ENCODE data around the gene SYNJ2.
A peak's percentile ranks its signal among the peaks of the same experiment; 100 is the strongest.
"Not testable (repeated sequence)": the region's sequence is repeated elsewhere in the genome, so short reads cannot be mapped to it uniquely, and the experiment has no call there.

Gene SYNJ2

DNA sequence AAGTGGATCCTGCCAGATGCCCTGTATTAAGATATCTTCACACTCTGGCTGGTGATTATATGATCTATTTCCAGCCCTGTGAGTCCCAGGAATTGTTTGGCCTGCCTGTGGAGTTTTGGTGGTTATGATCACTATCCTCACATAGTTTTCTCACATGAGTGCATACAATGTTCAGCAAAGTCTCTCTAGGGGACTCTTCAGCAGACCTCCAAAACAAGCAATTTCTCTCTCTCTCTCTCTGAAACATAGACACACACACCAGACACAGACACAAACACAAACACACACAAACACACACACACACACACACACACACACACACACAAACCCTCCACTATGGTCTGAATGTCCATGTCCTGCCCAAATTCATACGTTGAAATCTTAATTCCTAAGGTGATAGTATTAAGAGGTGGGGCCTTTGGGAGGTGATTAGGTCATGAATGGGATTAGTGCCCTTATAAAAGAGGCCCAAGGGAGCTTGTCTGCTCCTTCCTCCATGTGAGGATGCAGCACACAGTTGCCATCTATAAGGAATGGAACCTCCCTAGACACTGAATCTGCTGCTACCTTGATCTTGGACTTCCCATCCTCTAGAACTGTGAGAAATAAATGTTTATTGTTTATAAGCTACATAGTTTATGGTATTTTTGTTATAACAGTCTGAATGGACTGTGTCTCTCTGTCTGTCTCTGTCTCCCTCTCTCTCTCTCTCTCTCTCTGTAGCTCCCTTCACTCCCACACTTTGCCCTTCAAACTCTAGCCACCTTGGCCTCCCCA is 22.0 kb upstream of the SYNJ2 start:
- DNase-seq, result no peak

DNA sequence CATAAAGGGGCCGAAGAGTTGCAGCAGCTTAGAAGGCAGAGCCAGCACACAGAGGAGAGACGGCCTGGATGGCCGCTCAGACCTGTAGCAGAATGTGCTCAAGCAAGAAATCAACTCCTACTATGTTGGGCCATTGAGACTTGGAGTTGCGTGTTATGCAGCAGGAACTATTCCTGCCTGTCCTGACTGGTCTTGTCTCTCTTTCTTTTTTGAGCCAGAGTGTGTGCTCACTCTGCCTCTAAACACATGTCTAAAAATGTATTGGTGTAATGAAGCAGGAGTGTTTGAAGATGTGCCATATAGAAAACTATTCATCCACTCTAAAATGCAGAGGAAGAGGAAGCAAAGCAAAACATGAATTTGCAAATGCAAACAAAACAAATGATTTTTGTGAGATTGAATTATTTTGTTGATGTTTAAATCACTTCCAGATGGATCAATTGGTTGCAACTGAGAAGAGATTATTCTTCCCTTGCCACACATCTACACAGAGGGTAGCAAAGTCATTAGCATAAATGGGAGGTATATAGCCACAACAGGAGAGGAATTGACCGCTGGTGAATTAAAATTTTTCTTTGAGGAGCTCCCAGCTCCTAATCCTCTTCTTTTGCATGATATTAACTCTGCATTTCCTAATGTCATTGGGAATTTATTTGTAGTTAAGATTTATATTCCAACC is 20.4 kb upstream of the SYNJ2 start:
- no peak for DNase-seq

DNA sequence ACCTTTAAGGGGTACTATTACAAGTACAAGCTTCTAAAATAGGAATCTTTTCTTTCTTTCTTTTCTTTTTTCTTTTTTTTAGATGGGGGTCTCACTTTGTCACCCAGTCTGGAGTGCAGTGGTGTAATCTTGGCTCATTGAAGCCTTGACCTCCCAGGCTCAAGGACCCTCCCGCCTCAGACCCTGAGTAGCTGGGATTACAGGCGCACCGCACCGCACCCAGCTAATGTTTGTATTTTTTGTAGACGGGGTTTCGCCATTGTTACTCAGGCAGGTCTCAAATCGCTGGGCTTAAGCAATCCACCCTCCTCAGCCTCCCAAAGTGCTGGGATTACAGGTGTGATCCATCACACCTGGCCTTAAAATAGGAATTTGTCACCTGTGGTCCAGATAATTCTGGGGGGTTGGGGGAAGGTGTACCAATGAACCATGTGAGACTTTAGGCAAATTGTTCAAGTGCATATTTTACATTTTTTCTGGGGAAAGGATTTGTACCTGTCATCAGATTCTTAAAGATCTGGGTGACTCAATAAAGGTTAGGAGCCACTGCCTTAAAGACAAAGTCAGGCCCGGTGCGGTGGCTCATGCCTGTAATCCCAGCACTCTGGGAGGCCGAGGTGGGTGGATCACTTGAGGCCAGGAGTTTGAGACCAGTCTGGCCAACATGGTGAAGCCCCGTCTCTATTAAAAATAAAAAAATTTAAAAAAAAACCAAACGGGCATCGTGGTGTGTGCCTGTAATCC is 19.7 kb upstream of the SYNJ2 start:
- peak; percentile 39 for DNase-seq

DNA sequence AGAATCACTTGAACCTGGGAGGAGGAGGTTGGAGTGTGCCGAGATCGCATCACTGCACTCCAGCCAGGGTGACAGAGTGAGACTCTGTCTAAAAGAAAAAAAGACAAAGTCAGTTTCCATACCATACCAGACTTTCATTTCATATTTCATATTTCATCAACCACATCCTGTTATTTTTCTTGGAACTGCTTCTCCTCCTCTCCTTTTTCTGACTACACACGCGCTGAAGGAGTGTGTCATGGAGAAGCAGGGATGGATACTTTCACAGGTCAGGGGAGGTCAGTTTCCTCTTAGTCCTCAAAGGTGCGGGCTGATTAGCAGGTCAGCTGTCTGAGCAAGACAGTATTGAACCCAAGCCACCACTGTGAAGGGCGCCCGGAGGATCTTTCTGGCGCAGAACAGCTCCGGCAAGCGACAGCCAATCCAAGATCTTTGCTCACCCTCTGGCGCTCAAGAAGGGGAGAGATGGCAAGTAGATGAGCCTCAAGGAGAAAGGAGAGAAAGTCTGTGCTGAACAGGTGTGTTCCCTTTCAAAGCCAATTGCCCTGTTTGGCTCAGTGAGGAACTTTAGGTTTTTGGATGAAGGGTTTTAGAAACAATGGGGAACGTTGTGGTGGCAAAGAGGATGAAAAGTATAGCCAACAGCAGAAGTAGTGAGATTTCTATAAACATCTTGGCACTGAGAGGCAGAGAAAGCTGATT is 18.9 kb upstream of the SYNJ2 start:
- peak; percentile 50 for DNase-seq

DNA sequence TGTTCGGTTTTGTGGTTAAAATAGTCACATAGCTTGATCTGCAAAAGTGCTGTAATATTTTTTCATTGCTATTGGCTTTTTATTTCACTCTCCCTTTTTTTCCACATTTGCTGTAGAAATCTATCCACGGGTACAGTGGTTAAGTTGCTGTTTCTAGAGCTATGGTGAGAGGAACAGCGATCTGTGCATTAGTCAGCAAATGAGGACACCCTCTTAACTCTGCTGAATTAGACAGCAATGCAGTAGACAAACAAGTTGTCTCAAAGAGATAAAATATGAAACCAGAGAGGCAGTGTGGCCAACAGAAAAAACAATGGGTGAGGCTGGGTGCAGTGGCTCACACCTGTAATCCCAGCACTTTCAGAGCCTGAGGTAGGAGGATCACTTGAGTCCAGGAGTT is 17.6 kb upstream of the SYNJ2 start:
- DNase-seq, result no peak

DNA sequence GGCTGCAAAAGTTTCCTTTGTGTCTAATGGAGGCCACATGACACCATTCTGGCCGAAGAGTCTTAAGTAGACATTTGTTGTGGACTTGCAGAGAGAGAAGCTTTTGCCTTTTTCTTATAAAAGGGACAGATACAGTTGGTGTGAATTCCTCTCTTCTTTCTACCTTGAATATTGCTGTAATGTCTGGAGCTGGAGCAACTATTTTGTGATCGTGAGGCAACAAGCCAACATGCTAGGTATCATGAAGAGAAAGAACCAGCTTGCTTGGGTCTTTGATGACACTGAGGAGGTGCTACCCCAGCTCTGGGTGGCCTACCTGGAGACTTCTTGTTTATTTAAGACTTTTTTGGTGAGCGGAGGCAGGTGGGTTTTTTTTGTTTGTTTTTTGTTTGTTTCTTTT is 16.3 kb upstream of the SYNJ2 start:
- DNase-seq, result no peak

DNA sequence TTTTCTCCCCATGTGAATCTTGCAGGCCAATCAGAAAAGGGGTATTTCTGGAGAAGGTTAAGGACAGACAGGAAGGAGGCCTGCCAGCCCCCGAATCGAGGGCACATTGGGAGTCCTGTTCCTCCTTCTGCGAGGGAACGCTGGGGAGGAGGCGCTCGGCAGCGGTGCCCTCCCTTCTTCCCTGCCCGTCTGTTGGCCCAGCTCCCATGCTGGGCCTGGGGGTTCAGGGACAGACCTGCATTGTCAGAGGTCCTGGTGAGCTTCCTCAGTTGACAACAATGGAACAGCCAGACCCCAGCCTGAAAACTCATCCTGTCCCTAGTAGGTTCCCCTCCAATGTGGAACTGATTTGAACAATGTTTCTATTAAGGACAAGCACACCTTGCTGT is 15.1 kb upstream of the SYNJ2 start:
- DNase-seq, result no peak

DNA sequence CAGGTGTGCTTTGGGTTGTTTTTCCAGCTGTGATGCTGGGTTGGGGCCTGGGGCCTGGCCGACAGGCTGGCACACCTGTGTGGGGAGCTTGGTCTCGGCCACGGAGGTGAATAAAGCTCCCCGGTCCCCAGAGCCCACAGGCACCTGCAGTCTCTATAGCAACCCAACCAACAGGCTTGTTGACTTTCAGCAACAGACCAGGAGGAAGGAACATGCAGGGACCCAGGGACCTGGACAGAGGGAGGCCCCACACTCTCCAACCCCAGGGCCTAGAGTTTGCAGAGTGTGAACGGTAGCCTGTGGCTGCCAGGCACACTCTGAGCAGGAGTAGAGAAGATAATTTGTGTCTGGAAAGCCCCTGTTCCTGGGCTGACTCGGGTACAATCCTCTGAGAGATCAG is 14.6 kb upstream of the SYNJ2 start:
- DNase-seq, result no peak

DNA sequence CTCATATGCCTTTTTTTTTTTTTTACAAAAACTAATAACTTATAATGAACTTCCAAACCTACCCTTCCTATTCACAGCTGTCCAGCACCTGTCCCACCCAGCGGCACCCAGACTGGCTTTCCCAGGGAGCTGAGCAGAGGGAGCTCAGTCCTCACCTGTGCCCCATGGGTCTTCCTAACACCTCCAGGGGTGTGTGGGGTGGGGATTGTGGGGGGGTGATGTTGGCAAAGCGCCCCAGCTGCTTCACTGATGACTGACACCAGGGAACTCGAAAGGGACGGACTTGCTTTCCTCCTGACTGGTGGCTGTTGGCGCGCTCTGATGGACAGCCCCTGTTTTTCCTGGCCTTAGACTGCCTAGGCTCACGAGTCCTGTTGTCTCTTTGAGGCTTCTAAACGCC is 14.2 kb upstream of the SYNJ2 start:
- DNase-seq, result no peak

DNA sequence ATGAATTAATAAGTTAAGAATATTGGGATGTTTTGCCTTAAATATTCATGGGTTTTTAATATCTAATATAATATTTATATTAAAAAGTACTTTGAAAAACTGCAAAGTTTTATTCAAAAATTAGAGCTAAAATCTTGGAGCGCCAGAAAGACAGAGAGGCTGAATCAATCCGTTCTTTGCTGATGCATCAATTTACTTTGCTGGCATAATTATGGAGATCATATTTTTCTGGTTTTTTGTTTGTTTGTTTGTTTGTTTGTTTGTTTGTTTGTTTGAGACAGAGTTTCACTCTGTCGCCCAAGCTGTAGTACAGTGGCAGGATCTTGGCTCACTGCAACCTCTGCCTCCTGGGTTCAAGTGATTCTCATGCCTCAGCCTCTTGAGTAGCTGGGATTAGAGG is 9.5 kb upstream of the SYNJ2 start:
- DNase-seq, result not testable (repeated sequence)

DNA sequence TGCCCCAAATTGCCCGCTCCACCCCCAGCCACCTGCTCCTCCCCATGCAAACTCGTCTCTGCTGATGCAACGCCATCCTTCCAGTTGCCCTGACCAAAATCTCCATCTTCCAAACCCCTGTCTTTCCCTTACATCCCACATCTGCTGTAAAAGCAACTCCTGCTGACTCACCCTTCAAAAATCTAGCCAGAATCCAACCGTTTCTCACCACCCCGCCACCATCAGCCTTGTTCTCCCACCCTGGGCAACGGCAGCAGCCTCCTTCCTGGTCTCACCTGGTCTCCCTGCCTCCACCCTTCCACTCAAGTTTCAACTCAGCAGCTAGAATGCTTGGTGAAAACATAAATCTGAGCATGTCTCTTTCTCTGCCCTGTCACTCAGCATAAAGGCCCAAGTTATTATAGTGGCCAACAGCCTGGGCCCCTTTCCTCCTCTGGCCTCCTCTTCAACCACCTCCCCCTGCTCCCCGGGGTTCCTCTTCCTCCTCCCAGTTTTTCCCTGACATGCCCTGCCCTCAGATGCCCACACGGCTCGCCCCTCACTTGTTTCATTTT is 7.2 kb upstream of the SYNJ2 start:
- no peak for DNase-seq

DNA sequence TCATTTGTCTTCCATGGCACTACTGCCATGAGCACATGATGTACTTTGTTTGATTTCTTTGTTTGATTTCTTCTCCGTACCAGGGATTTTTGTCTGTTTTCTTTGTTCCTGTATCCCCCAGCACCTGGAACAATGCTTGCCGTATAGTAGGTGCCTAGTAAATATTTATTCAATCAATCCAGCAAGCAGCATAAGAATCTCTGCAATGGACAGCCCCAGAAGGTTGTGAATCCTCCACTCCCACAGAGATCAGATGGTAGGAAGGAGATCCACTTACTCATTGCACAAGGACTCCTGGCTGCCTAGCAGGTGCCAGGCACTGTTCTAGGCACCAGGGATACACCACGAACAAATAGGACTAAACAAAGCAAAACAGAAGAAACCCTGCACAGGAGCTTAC is 6.7 kb upstream of the SYNJ2 start:
- DNase-seq, result no peak

DNA sequence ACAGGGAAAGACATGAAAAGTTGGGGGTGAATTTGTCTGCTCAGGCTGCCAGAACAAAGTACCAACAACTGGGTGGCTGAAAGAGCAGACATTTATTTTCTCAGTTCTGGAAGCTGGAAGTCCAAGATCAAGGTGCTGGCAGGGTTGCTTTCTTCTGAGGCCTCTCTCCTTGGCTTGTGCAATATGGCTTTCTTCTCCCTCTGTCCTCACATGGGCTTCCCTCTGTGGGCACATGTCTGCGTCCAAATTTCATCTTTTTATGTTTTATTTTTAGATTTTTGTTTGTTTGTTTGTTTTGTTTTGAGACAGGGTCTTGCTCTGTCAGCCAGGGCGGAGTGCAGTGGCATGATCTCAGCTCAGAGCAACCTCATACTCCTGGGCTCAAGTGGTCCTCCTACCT is 6.2 kb upstream of the SYNJ2 start:
- no peak for DNase-seq

DNA sequence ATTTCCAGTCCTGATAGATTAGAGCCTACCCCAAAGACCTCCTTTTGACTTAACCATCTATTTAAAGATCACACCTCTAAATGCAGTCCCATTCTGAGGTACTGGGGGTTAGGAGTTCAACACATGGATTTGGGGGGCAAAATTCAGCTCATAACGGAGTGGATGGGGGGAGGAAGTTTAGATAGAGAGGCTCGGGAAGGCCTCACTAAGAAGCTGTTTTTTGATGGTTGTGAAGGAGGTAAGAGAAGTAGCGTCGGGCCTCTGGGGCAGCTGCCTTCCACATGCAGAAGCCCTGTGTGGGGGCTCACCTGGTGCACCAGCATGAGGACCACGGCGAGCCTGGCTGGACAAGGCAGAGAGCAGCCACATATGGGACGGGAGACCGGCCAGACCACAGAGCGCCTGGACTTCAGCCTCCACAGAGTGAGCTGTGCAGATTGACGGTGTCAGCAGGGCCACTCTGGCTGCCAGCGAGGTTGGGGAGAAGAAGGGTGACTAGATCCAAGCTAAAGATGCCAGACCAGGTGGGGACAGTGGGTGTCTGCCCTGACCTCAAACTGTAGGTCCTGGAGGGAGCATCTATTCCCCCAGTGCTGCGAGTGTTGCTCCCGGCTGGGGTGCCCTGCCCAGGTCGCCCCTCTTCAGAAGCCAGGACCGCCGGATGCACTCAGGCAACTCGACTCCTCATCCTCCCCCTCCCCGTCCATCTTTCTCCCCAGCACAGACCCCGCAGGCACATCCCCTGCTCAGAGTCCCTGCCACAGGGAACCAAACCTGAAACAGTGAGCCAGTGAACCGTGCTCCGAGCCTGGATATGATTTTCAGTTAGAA is 5.1 kb upstream of the SYNJ2 start:
- DNase-seq, result no peak

DNA sequence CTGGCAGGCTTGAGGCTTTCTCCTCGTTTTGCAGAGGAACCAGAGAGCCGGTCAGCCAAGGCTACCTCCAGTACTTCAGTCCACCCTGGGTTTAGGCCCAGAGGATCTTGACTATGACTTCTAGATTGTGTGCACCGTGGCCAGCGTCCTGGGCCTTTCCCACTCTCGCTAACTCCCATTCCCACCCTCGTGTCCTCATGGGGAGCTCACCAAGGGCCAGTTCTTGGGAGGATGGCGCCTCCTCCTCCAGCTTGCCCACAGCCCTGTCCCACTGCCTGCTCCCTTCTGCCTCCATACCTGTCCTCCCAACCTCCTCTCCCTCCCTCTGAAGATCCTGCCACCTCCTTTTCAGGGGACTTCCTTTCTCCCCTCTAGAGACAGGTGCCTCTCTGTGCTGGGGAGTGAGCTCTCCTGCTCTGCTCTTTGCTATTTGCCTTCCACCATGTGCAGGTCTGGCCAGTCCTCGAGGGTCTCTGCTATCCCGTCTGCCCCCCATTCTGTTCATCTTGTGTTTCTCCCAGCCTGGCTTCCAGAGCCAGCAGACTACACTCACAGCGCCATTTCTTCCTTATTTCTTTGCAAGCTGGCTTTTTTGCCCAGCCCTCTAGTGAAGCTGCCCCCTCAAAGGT is 4.4 kb upstream of the SYNJ2 start:
- DNase-seq, result no peak

DNA sequence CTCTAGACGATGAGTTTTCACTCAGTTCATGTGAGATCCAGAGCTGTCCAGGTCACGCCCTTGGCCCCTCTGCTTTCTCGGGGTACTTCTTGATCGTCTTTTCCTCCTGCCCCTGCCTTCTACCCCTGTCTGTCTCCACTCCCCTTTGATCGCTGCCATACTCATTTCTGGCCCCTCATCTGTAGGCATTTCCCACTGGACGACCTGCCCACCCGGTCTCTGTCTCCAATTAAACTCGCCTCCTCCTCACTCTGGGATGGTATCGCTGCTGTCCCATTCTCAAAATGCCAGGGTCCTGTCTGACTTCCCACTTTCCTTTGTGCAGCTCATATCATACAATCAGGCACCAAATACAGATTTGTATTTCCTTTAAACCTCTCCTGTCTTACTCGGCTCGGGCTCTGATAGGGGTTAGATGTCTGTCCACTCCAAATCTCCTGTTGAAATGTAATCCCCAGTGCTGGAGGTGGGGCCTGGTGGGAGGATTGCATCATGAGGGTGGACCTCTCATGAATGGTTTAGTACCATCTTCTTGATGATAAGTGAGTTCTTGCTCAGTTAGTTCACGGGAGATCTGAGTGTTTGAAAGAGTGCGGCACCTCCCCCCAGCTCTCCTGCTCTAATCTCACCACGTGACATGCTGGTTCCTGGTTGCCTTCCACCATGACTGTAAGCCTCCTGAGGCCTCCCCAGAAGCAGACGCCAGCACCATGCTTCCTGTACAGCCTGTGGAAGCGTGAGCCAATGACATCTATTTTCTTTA is 3.5 kb upstream of the SYNJ2 start:
- DNase-seq, result no peak

DNA sequence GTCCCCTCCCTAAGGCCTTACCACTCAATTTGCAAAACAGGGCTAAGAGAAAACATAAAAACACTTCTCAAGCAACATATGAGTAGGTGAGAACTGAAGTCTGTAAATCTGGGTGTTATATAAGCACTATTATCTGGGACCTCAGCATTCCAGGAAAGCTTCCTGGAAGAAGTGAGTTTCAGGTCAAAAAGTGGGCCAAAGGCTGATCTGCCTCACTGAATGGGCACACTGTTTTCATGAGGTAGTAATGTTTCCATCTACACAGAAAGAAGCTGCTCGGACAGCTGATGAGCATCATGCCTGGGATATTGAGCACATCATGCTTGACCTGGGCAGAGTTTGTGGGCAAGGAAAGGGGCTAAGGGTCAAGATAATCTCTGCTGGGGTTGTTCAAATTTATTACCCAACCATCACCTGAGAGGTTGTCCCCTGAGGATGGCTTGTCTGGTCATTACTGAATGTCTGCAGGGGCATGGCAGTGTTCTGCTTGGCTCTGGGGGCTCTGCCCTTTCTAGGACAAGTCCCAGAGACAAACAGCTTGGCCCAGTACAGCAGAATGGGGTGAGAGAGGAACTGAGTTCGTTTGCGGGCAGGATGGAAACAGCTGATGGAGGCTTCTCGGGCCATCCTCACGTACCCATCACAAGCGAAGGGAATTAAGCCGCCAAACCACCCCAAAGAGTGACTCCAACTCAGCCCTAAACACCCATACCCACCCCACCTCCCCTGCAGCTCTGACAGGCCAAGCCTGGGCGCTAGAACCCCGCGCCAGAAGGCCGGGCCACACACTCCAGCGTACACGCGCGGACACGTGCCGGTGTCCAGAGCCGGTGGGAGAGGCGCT is 1.2 kb upstream of the SYNJ2 start:
- no peak for DNase-seq

DNA sequence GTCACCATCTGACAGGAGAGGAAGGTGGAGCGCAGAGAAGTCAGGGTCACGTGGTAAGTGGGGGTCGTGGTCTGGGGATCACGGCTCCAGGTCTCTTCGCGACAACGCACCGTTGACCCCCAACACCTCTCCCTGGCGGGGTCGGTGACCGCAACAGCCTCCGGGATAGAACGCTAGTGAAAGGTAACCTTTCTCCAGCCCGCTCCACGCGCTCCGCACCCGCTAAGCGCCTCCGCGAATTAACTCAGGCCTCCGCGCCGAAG is 600 bp upstream of the SYNJ2 start:
- DNase-seq, result peak; percentile 31

DNA sequence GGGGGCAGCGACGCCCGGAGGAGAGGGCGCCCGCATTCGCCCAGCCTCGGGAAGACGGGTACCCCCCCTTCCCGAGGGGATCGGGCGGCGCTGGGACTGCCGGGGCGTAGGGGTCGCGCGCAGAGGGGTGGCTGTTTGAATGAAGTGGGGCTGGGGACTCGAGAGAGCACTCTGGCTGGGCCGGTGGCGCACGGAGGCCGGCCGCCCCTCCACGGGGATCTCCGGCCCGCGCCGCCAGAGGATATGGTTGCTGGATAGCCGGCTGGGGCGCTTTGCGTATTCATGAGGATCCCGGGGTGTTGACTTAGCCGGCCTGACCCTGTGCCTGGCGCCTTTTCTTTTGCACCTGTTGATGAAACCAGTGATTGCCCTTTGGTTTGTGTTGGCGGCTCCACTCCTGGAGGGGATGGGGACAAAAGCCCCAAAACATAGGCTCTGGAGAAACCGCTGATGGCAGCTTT is 469 bp downstream of the SYNJ2 start:
- peak; percentile 49 for DNase-seq

All from activated CD4-positive, alpha-beta T cell treated with anti-CD3 and anti-CD28 coated beads for 48 hours (primary cell).